GM12892 (cell line): ENCODE data around the gene PAPPA.

Experiments used
- POLR2A ChIP-seq: IDR thresholded peaks from 2 replicates; pipeline ENCODE4 v1.6.1; 2011; ENCODE audit warnings: low read depth, low read length, control low read depth
- POLR2AphosphoS5 ChIP-seq: IDR thresholded peaks from 2 replicates; pipeline ENCODE4 v1.6.1; 2011; ENCODE audit warnings: low read depth, low read length, control low read depth
- TAF1 ChIP-seq: IDR thresholded peaks from 2 replicates; pipeline ENCODE4 v1.6.1; 2011; ENCODE audit warnings: low read depth, mild to moderate bottlenecking, control low read depth, low read length, borderline replicate concordance

GRCh38 chr9:116361547-116361946 lies 208.0 kb downstream of the PAPPA start:
- TF ChIP-seq TAF1, result no peak
- TF ChIP-seq POLR2A, result no peak
- no peak for TF ChIP-seq POLR2AphosphoS5
